ENCODE measurements around the gene TULP4. TPM values are rescaled to one million over a fixed set of nuclear protein-coding genes. Genes with fewer than 3 reads are reported as not detected.

The TULP4 gene
- polyA plus RNA-seq, 3 donors, result 6.5 to 10.6 (median 7.9) TPM

DNA sequence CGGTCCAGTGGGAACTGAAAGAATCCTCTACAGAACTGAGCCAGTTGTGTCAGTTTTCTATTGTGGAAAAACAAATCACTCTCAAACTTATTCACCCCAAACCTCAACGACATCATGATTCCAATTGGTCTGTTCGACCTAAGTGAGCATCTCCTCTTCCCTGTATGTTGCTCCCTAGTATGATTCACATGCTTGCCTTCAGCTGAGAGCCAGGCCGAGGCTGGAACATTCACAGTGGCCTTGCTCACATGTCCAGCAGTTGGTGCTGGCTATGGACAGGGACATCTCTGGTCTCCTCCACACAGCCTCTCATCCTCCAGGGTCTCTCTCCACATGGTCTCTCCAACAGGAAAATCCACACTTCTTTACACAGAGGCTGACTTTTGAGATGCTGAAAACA is 219.3 kb downstream of the TULP4 start:
- Histone ChIP-seq H3K4me2 (replicated peaks; ENCODE audit: extremely low read depth, low read length, poor library complexity, severe bottlenecking) (no peak overlapping the region), H3K27ac (ENCODE audit: low read depth in 1 of 2, low read length in 2 of 2) (no peak overlapping the region), H3K36me3 (replicated peaks in 1 of 2; ENCODE audit: control insufficient read depth in 1 of 2, insufficient read depth in 2 of 2, low read length in 2 of 2) (no peaks in the 10 kb centered on the region), H3K9ac (ENCODE audit: insufficient read depth, low read length, poor library complexity, severe bottlenecking) (no peak overlapping the region), H3K4me1 (ENCODE audit: control insufficient read depth in 1 of 2, insufficient read depth in 2 of 2, low read length in 2 of 2) (peaks cover 5 to 7% of the 10 kb centered on the region in 2 donors), H3K9me3 (replicated peaks in 1 of 2; ENCODE audit: control insufficient read depth in 1 of 2, insufficient read depth in 1 of 2, low read length in 2 of 2) (peaks cover 0 to 7% of the 10 kb centered on the region in 2 donors), H3K79me2 (ENCODE audit: insufficient read depth, low read length) (no peaks in the 10 kb centered on the region), H3K27me3 (ENCODE audit: control insufficient read depth in 2 of 2, insufficient read depth in 2 of 2, low read length in 2 of 2) (peaks cover 13 to 17% of the 10 kb centered on the region in 2 donors), H2AFZ (ENCODE audit: insufficient read depth, low read depth, low read length, poor library complexity, severe bottlenecking) (no peak overlapping the region), H4K20me1 (ENCODE audit: insufficient read depth, low read length) (no peaks in the 10 kb centered on the region), H3K4me3 (replicated peaks in 1 of 3; ENCODE audit: low read depth in 2 of 3, low read length in 3 of 3) (no peak overlapping the region)
- no peaks in the 10 kb centered on the region for H3K36me3 Mint-ChIP-seq
- no peak overlapping the region for H3K27ac Mint-ChIP-seq
- H3K27me3 Mint-ChIP-seq (ENCODE audit: low read depth in 3 of 3), result peaks cover 24 to 61% (median 35%) of the 10 kb centered on the region in 3 donors
- intact Hi-C loops (cut with micrococcal nuclease), result no loop called here
- 88% methylated on average over 3 of the region's 4 CpGs for WGBS (ENCODE audit: insufficient coverage)
- H3K4me3 Mint-ChIP-seq, result no peak overlapping the region
- peaks cover 0 to 18% (median 12%) of the 10 kb centered on the region in 7 donors for H3K9me3 Mint-ChIP-seq
- no peaks in the 10 kb centered on the region for H3K4me1 Mint-ChIP-seq
- no peak for DNase-seq
- TF ChIP-seq, protein P1, sequence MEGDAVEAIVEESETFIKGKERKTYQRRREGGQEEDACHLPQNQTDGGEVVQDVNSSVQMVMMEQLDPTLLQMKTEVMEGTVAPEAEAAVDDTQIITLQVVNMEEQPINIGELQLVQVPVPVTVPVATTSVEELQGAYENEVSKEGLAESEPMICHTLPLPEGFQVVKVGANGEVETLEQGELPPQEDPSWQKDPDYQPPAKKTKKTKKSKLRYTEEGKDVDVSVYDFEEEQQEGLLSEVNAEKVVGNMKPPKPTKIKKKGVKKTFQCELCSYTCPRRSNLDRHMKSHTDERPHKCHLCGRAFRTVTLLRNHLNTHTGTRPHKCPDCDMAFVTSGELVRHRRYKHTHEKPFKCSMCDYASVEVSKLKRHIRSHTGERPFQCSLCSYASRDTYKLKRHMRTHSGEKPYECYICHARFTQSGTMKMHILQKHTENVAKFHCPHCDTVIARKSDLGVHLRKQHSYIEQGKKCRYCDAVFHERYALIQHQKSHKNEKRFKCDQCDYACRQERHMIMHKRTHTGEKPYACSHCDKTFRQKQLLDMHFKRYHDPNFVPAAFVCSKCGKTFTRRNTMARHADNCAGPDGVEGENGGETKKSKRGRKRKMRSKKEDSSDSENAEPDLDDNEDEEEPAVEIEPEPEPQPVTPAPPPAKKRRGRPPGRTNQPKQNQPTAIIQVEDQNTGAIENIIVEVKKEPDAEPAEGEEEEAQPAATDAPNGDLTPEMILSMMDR (IDR thresholded peaks at IDR 0.05), result no peak

DNA sequence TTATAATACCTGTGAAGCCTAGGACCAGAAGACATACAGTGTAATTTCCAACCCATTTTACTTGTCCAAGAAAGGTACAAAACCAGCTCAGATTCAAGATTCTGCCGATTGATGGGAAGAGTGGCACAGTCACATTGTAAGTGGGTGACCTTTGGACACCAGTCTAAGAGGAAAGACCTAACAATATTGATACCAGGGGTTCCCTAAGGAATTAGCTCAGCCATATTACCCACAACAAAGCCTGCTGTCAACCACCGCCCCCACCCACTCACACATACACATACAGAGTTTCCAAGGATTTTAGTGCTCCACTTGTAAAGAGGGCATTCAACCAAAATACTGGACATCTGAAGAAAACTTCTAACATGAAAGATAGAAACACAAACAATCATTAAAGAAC is 219.7 kb downstream of the TULP4 start:
- Histone ChIP-seq H3K4me1 (ENCODE audit: control insufficient read depth in 1 of 2, insufficient read depth in 2 of 2, low read length in 2 of 2) (peaks cover 5 to 9% of the 10 kb centered on the region in 2 donors), H3K79me2 (ENCODE audit: insufficient read depth, low read length) (no peaks in the 10 kb centered on the region), H3K9me3 (replicated peaks in 1 of 2; ENCODE audit: control insufficient read depth in 1 of 2, insufficient read depth in 1 of 2, low read length in 2 of 2) (peaks cover 0 to 7% of the 10 kb centered on the region in 2 donors), H3K27me3 (ENCODE audit: control insufficient read depth in 2 of 2, insufficient read depth in 2 of 2, low read length in 2 of 2) (peaks cover 13 to 19% of the 10 kb centered on the region in 2 donors), H3K4me3 (replicated peaks in 1 of 3; ENCODE audit: low read depth in 2 of 3, low read length in 3 of 3) (no peak overlapping the region), H3K4me2 (replicated peaks; ENCODE audit: extremely low read depth, low read length, poor library complexity, severe bottlenecking) (no peak overlapping the region), H4K20me1 (ENCODE audit: insufficient read depth, low read length) (no peaks in the 10 kb centered on the region), H3K27ac (ENCODE audit: low read depth in 1 of 2, low read length in 2 of 2) (no peak overlapping the region), H2AFZ (ENCODE audit: insufficient read depth, low read depth, low read length, poor library complexity, severe bottlenecking) (no peak overlapping the region), H3K36me3 (replicated peaks in 1 of 2; ENCODE audit: control insufficient read depth in 1 of 2, insufficient read depth in 2 of 2, low read length in 2 of 2) (no peaks in the 10 kb centered on the region), H3K9ac (ENCODE audit: insufficient read depth, low read length, poor library complexity, severe bottlenecking) (no peak overlapping the region)
- H3K9me3 Mint-ChIP-seq, result peaks cover 0 to 18% (median 12%) of the 10 kb centered on the region in 7 donors
- H3K4me1 Mint-ChIP-seq, result no peaks in the 10 kb centered on the region
- H3K36me3 Mint-ChIP-seq, result no peaks in the 10 kb centered on the region
- intact Hi-C loops (cut with micrococcal nuclease), result no loop called here
- 100% methylated on average over 1 of the region's 2 CpGs for WGBS (ENCODE audit: insufficient coverage)
- H3K27ac Mint-ChIP-seq, result no peak overlapping the region
- peaks cover 25 to 64% (median 38%) of the 10 kb centered on the region in 3 donors for H3K27me3 Mint-ChIP-seq (ENCODE audit: low read depth in 3 of 3)
- TF ChIP-seq, protein P1 (IDR thresholded peaks at IDR 0.05), result no peak
- no peak overlapping the region for H3K4me3 Mint-ChIP-seq
- no peak for DNase-seq
